Cerebellar nuclear complex (tissue), 1 donor: ENCODE data around the gene UBL4A.
A peak's percentile ranks its signal among the peaks of the same experiment; 100 is the strongest.

Experiments
- DNase-seq, 2 experiments: peaks; one replicate each; lab custom pipeline; 2025; lab: John Stamatoyannopoulos, UW

The UBL4A gene

GRCh38 chrX:154463611-154464220 lies 22.7 kb downstream of the UBL4A start:
- no peak for DNase-seq

- DNase-seq = no peak
Observed at GRCh38 chrX:154462396-154462795, 24.0 kb downstream of the UBL4A start.

GRCh38 chrX:154460326-154460725 lies 26.1 kb downstream of the UBL4A start:
- DNase-seq = no peak

- DNase-seq = no peak
Observed at GRCh38 chrX:154459832-154460231, 26.6 kb downstream of the UBL4A start.

GRCh38 chrX:154458954-154459778 lies 27.2 kb downstream of the UBL4A start:
- no peak for DNase-seq

GRCh38 chrX:154458116-154458953 lies 28.1 kb downstream of the UBL4A start, which contains the start of gene PLXNA3:
Gene PLXNA3 (plus strand): TSS chrX:154458281. CDS start chrX:154460184, 1,903 bp downstream.
- DNase-seq = no peak

GRCh38 chrX:154457491-154458115 lies 28.8 kb downstream of the UBL4A start:
- no peak for DNase-seq

- DNase-seq = no peak
Observed at GRCh38 chrX:154452823-154453222, 33.6 kb downstream of the UBL4A start.

- no peak for DNase-seq
Observed at GRCh38 chrX:154450312-154450711, 36.1 kb downstream of the UBL4A start.

GRCh38 chrX:154449618-154450017 lies 36.8 kb downstream of the UBL4A start:
- no peak for DNase-seq

GRCh38 chrX:154448484-154448883 lies 37.9 kb downstream of the UBL4A start:
- no peak for DNase-seq

- DNase-seq = no peak
Observed at GRCh38 chrX:154446430-154446829, 40.0 kb downstream of the UBL4A start.

- no peak for DNase-seq
Observed at GRCh38 chrX:154445776-154446175, 40.6 kb downstream of the UBL4A start.

- no peak for DNase-seq
Observed at GRCh38 chrX:154444755-154445246, 41.6 kb downstream of the UBL4A start.

GRCh38 chrX:154443992-154444754 lies 42.2 kb downstream of the UBL4A start, which contains the start of gene FAM50A:
Gene FAM50A (plus strand): TSS chrX:154444141. CDS start chrX:154444236, 95 bp downstream.
- DNase-seq = peak in 1 of 2 experiments; percentile 2

GRCh38 chrX:154443479-154443910 lies 42.9 kb downstream of the UBL4A start:
- no peak for DNase-seq

GRCh38 chrX:154441984-154442707 lies 44.3 kb downstream of the UBL4A start:
- DNase-seq = no peak

- DNase-seq = no peak
Observed at GRCh38 chrX:154441564-154441963, 44.9 kb downstream of the UBL4A start.

- DNase-seq = no peak
Observed at GRCh38 chrX:154440623-154441357, 45.6 kb downstream of the UBL4A start.
